Activated CD8-positive, alpha-beta memory T cell treated with anti-CD3 and anti-CD28 coated beads, Interleukin-2, amount 50 U/mL, for 24 hours (primary cell): ENCODE measurements around the gene ZNF423.

Source experiments
- DNase-seq: peaks from one replicate; pipeline ENCODE4 v3.0.0-alpha.2; 2020; ENCODE audit errors: extremely low read depth

ZNF423 gene

DNA sequence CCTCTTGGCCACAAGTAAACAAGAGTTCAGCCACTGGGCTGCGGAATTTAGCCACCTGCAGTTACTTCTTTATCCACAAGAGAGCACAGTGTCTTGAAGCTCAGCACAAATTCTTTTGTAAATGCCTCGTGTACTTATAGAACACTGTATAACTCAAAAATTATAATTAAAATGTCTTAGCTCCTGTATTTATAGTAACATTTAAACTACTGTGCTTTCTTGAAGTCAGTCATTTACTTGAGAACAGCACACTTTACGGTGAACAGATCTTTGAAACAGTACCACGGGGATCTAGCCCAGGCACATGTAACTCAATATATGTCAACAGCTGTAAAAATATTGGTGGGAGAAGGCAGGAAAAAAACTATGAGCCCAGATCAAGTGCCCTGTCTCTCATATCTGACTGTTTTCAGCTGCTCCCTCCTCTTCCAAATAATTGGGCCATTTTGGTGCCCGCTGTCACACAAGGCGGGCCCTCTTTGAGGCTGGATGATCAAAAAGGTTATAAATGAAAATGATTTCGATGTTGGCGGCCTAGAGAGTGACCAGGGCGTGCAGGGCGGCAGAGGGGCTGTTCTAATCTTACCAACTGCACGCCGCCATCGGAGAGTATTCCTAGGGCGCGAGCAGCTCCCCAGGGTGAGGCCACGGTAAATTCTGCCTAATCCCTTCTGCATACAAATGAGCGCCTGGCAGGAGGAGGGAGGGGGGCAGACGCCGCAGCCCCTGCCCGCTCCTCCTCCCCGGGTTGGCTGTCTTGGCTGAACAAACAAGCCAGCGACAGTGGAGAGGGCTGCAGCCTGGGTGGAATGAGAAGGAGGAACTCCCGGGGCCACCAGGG lies 299.1 kb downstream of the ZNF423 start:
- DNase-seq, result no peak

GRCh38 chr16:49556249-49556605 lies 299.7 kb downstream of the ZNF423 start:
- DNase-seq, result no peak

DNA sequence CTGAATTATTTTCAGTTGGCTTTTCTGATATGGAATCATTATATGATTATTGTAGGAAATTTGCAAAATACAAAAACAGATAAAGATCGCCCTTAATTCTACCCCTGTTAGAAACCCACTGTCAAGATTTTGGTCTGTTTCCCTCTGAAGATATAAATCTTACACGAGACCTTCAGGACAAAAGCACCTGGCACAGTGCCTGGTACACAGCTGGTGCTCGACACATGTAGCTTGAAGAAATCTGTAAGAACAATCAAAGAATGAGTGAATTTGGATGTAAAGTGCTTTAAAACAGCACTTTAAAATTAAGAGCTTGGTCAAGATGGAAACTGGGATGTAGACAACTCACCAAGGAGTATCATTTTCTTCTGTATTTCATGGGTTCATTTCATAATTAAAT lies 301.2 kb downstream of the ZNF423 start:
- no peak for DNase-seq

GRCh38 chr16:49552313-49552928 lies 303.5 kb downstream of the ZNF423 start:
- DNase-seq, result no peak

DNA sequence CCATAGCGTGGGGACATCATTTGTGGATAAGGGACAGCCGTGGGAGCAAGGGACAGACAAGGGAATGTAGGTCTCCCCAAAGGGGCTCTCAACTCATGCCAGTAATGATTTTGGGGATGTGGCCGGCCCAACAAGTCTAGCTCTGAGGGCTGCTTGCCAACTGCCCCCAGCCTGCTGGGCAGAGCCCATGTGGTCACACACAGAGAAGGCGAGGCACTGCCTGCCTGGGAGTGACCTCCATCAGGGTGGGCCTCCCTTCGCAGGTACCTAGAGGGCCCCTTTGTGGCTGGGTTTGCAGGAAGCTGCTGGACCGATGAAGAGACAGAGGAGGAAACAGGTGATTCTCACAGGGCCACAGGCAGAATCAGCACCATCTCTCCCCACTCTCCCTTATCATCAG lies 305.2 kb downstream of the ZNF423 start:
- no peak for DNase-seq

GRCh38 chr16:49550140-49550539 lies 305.8 kb downstream of the ZNF423 start:
- DNase-seq, result no peak

- no peak for DNase-seq
These were observed 307.5 kb downstream of the ZNF423 start for GRCh38 chr16:49548325-49548970.

- DNase-seq, result no peak
These were observed 308.5 kb downstream of the ZNF423 start for GRCh38 chr16:49547448-49547847.

- no peak for DNase-seq
These were observed 309.2 kb downstream of the ZNF423 start for GRCh38 chr16:49546735-49547134.

- no peak for DNase-seq
These were observed 310.0 kb downstream of the ZNF423 start for GRCh38 chr16:49545741-49546448.

- no peak for DNase-seq
These were observed 310.7 kb downstream of the ZNF423 start for GRCh38 chr16:49545243-49545642.

- DNase-seq, result no peak
These were observed 311.1 kb downstream of the ZNF423 start for GRCh38 chr16:49544828-49545227.

DNA sequence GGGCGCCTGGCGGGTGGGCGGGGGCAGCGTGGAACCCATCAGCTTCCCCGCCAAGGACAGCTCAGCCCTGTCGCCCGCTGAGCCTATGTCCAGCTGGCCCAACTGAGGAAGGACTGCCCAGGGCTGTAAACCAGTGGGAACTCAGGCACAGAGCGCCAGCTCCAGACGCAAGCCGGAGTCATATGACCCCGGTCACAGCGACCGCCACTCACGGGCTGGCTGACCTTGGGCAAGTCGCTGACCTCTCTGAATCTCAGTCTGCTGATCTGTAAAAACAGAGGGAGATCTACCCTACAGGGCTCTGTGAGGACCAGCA lies 312.3 kb downstream of the ZNF423 start:
- no peak for DNase-seq

- no peak for DNase-seq
These were observed 312.8 kb downstream of the ZNF423 start for GRCh38 chr16:49542946-49543630.

DNA sequence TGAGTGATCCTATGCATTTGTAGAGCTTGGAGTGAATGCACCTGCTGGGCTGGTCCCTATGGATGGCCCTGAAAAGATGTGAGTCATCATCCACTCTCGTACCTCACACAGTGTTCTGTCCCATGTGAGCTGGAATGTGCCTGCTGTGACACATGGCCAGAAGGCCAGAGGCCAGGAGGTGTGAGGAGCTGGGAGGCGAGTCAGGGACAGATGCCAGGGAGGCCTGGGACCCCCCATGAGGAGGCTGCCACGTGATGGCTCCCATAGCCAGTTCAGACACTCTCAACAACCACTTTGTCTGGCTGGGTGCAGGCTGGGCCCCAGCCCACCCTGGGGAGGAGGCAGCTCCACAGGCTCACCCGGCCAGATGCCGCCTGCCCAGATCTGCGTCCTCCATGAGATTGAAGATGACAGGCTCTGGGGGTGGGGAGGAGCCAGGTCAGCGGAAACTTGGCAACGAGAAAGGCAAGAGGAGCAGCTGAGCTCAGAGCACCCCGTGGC lies 313.5 kb downstream of the ZNF423 start:
- DNase-seq, result no peak

- DNase-seq, result no peak
These were observed 315.1 kb downstream of the ZNF423 start for GRCh38 chr16:49540836-49541235.

- DNase-seq, result no peak
These were observed 316.2 kb downstream of the ZNF423 start for GRCh38 chr16:49539758-49540157.

GRCh38 chr16:49537924-49538459 lies 317.9 kb downstream of the ZNF423 start:
- no peak for DNase-seq

GRCh38 chr16:49534901-49535610 lies 320.9 kb downstream of the ZNF423 start:
- no peak for DNase-seq

GRCh38 chr16:49533422-49533821 lies 322.5 kb downstream of the ZNF423 start:
- DNase-seq, result no peak

- no peak for DNase-seq
These were observed 323.0 kb downstream of the ZNF423 start for GRCh38 chr16:49532873-49533272.
